ACHN (cell line): ENCODE results near the gene PDE4D.

Experiments
- DNase-seq: peaks from one replicate; pipeline ENCODE4 v3.0.0-alpha.2; 2015
- in situ Hi-C: cut with HindIII; loops from 2 replicates; pipeline ENCODE4 v1.10.0; 2017; ENCODE audit warnings: low sequenced_read_pairs, low pct_ligation_motif_present, low pct_unique_long_range_greater_than_20kb

Gene PDE4D

DNA sequence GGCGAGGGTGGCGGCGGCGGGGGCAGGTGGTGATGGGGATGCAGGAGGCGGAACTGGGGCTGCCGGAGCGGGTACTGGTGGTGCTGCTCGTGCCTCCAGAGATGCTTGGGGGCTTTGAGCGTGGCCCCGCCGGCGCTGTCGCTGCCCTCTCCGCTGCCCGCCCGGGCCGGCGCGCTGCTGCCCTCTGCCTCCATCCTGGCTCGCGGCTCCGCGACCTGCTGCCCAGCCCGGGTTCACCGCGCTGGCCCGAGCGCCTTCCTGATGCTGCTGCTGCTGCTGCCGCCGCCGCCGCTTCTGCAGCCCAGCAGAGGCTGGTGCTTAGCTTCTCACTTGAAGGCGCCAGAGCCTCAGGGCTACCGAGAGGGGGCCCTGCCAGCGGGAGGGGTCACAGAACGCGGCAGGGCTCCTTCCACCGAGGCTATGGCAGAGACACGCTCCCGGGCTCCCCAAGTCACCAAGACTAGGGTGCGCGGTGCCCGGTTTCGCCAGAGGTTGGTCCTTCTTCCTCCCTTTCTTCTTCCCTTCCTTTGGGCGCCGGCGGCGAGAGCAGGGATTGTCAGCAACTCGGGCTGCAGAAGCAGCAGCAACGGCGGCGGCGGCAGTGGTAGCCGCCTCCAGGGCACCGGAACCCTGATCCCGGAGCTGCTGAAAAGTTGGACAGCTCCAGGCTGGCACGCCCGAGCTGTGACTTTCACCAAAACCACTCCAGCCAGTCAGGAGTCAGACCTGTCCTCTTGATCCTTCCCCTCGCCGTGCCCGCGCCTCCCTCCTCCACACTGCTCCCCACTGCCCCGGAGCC, at the start of gene PDE4D:
Gene PDE4D (minus strand): TSS at position 298 of the 799 bp plus-strand sequence.
- peak; percentile 69 for DNase-seq
- in situ Hi-C loops: no loop called here

DNA sequence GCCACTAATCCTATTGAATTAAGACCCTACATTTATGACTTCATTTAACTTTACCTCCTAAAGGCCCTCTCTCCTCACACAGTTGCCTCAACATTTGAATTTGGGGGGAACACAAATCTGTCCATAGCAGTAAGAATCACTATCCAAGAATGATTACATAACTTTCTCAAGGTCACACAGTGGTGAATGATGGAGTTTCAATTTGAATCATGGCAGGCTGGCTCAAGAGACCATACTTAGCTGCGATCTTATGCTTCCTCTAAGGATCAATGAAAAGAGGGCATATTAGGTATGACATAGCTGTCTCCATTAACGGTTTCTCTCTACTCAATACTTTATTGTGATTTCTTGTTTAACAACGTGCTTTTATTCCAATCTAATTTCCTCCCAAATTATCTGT, 44.1 kb upstream of the PDE4D start:
- in situ Hi-C loops: no loop called here
- DNase-seq: no peak

DNA sequence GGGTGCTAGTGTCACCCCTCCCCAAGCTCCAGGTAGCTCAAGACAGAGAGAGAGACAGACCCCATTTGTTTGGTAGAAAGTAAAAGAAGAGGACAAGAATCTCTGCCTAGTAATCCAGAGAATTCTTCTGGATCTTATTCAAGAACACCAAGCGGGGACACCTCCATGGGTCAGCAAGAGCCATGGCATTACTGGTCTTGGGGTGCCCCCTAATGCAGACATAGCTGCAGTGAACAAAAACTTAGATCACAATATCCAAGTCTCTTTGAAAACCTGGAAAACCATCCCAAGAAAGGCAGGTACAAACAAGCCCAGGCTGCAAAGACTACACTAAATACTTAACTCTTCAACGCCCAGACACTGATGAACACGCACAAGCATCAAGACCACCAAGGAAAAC, 29.9 kb upstream of the PDE4D start:
- DNase-seq: peak; percentile 2
- in situ Hi-C loops: no loop called here

DNA sequence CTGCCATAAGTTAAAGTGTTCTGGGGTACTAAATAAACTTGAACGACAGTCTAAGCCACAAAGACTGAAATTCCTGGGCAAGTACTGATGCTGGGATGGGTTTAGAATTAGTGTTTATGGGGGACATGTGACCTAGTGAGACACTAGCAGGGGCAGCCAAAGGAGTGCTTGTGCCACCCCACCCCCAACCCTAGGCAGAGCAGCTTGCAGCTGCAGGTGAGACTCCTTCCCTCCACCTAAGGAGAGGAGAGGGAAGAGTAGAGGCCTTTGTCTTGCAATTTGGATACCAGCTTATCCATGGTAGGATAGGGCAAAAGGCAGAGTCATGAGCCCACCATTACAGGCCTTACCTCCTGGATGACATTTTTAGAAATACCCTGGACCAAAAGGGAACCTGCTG, 28.7 kb upstream of the PDE4D start:
- in situ Hi-C loops: no loop called here
- DNase-seq: no peak

DNA sequence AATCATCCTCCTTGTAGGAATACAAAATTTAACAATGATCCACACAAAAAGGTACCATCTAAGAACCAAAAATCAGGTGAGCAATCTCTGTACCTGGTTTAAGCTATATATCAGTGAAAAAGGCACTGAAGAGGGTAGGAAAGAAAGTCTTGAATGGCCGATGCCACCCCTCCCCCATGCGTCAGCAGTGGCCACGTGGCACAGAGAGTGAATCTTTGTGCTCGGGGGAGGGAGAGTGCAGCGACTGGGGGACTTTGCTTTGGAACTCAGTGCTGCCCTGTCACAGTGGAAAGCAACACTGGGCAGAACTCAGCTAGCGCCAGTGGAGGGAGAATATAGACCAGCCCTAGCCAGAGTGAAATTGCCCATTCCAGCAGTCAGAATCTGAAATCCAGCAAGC, 28.3 kb upstream of the PDE4D start:
- in situ Hi-C loops: no loop called here
- DNase-seq: no peak

DNA sequence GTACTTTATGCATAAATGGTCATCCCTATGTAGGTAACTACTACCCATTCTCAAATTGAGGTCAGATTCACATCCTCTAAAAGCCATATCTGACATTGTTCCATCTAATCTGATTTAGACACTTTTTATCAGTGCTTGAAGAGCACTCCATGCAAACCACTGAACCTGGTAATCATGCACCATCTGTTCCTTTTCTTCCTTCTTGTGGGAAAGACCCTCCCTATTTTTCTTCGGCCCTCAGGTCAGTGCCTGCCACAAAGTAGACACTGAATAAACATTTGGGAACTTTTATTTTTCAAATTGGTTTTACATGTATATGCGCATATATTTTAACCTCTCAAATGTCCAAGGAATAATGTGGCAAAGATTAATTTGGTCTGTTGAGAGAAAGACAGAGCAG, 26.0 kb upstream of the PDE4D start:
- in situ Hi-C loops: no loop called here
- no peak for DNase-seq

DNA sequence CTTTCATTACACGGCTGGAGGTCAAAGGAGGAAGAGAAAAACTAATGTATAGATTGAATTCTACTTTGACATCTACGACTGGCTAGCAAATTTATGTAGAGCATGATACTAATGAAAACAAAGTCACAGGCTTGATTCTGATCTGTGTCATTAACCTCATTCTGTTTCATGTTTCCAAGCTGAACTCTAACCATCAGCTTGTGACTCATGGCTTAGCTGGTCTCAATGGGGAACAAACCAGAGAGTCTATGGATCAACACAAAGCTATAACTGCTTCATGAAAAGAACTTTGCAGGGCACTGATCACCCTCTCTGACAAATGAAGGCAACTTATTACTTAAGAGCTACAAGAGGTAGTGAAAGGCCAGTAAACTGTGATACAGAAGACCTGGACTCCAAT, 23.6 kb upstream of the PDE4D start:
- in situ Hi-C loops: no loop called here
- DNase-seq: no peak

DNA sequence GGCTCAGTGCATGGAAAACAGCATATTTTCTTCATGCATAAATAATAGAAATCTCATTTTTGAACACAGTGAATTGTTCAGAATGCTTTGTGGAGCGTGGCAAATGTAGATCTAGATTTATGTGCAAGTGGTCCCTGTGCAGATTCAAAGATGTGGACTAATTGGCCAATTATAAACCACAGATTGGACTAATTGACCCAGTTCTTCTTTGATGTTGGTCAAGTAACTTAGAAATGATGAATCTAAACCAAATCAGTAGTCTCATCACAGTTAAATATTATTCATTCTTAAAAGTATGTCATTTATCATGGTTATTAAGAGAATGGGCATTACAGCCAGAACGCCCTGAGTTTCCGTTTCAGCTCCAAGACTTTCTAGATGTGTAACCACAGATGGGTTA, 11.7 kb upstream of the PDE4D start:
- no peak for DNase-seq
- in situ Hi-C loops: no loop called here

DNA sequence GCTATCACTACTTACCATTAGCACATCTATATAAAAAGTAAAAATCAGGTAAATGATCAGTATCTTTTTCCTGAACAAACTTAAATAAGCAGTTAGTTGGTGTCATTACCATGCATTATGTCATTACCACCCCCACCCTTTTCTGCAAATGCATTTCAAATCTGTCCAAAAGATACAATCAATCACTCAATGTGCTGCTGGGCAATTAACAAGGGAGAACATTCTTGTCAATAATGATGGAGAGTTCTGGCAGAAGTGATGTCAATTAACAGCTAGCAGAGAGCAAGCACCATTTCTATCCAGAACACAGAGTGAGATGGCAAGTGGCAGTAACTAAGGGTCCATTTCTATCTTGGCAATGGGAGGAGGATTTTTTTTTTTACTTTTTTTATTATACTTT, 3.5 kb upstream of the PDE4D start:
- DNase-seq: no peak

DNA sequence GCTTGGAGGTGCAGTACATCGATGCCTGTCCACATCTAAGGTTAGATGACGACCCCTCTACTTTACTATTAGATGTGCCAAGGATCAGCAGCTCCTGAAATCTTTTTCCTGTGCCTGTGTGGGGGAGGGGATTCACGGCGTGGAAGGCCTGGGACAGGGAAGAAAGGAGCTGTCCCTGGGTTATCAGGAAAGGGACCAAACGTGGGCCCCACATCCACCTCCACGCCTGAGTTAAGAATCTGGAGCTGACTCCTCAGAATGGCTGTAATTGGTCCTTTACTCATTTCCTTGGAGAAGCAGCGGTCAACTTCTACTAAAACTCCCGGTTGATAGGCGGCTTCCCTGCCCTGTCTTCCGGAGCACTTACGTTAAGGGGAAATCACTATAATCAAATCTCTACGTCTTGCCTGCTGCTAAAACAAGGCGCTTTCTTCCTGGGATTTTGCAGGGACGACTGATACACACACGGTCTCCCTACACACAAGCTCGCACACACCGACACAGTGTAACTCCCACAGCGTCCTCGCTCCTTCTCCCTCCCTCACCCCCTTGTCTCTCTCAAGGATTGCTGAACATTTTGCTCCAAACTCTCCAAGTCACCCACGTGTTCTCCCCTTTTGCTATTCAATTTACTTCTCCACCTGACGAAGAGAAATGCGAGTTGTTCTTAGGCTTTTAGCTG, 1.4 kb downstream of the PDE4D start:
- in situ Hi-C loops: no loop called here
- DNase-seq: no peak

More for the DNA sequence above, 3.5 kb upstream of the PDE4D start:
- in situ Hi-C loops: no loop called here

DNA sequence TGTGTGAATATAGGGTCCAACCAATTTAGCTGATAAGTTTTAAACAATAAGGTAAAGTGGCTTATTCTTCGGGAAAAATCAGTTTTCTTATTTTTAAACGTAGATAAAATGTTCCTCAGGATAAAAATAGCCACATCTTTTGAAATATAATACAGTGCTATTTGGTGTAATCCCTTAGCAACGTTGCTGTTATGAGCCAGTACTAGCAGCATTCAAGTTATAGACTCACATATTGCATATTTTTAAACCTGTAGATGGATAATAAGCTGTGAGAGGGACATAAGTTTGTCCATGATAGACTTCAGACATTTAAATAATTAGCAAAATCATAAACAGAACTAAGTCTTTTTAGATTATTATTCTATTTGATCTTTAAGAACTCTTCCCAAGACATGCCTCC, 6.3 kb downstream of the PDE4D start:
- DNase-seq: no peak
- in situ Hi-C loops: no loop called here

DNA sequence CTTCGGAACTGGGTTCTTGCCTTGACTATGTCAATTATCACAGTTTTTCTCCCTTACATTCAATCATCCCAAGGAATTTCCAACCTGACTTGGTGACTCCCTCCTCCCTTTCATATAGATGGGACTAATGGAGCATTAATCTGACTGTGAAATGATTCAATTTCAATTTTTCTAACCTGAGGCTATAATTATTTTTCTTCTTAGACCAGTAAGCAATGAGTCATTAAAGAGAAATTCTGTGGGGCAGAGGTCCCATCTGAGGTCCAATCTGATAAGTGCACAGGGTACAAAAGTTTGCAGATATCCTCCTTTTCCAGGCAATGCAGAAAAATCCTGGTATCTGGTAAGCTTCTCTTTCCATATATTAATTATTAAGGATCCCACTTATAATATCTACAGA, 18.9 kb downstream of the PDE4D start:
- in situ Hi-C loops: no loop called here
- no peak for DNase-seq

DNA sequence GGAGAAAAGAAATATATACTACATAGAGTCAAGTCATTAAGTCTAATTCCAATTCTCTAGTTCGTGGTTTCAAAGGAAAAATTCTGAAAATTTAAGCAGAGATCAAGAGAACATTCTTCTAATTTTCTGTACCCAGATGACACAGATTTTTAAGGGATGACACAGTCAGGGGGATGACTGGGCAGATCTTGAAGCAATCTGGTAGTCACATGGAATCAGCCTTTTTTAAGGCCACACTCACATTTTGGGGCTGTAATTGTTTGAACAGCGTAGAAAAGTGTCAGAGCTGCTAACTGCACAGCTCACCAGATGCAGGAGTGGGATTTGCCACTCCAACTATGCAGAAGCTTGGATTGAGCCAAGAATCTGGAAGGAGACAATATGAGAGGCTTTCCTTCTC, 20.4 kb downstream of the PDE4D start:
- DNase-seq: no peak
- in situ Hi-C loops: no loop called here

DNA sequence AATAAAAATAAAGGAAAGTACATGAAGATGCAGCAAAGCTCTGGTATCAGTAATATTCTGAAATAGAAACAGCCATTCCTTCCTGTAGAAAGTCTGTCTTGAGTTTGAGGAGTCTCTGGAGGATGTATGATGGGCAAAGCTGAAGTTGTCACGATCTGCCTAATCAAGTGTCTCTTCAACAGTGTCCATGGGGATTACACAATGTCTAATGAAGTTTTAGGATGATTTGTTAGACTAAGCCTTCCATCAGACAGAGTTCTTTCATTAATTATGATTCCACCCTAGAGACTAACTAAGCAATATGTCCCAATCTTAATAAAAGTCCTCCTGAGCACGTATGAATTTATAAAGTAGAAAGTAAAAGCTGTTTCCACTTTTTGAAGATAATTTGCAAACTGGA, 26.9 kb downstream of the PDE4D start:
- in situ Hi-C loops: no loop called here
- no peak for DNase-seq

DNA sequence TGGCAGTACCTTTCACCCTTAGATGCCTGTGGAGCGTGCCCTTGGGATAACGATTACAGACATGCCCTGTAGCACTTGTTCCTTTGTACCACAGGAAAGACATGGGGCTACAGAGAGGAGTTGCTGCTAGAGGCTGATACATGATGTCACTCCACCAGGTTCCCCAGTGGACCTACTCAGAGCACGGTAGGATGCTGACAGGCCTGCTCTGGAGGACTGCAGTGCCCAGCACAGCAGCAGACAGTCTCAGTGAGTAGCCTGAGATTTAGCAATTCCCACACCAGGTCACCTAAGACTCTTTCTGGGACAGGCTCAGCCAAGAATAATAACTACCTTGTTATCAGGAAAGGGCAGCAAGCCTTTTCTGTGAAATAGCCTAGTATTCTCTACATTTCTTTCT, 28.8 kb downstream of the PDE4D start:
- in situ Hi-C loops: no loop called here
- DNase-seq: no peak

DNA sequence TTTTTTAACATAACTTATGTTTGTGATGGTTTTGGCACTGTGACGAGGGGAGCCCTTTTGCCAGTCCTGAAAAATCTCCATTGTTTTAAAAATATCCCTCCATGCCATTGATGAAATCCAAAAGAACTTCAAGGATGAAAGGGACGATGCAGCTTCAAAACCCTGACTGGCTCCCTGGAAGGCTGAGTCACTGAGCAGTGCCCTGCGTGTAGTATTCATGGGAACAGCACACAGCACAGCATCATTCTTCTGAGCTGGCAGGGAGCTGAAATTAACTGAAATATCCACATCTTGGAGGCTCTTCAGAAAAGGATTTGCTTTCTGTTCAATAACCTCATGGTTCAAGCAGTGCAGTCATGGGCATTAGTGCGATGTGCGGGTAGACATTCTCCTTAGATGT, 29.7 kb downstream of the PDE4D start:
- in situ Hi-C loops: no loop called here
- no peak for DNase-seq

DNA sequence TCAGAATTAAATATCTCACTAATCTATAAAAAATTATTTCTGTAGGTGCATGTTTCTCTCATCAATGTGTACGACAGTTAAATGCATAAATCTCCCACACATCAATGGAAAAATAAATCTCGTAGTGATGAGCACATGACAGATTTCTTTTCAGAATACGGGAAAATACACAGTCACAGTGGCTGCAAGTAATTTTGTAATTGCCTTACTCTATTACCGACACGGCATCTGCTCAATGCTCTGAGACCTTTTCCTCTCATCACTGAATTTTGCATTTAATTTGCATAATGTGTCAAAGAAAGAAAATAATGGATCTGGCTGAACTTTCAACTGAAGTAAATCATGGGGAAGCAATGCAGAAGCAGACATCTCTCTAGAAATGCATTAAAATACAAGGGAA, 37.2 kb downstream of the PDE4D start:
- DNase-seq: no peak
- in situ Hi-C loops: no loop called here

DNA sequence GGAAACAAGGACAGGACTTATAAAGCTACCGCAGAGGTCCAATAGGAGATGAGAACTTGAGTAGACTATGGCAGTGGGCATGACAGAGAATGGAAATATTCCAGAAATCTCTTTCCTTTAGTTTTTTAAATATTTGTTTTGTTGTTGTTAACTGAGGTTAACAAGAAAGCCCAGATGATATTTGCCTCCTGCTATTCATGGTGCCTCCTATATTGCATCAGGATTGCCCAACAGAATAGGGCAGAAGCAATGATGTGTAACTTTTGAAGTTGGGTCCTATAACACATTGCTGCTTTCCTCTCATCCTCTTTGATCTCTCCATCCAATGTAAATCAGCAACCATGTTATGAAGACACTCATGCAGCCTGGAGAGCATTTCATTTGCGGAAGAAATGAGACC, 42.8 kb downstream of the PDE4D start:
- in situ Hi-C loops: no loop called here
- no peak for DNase-seq

DNA sequence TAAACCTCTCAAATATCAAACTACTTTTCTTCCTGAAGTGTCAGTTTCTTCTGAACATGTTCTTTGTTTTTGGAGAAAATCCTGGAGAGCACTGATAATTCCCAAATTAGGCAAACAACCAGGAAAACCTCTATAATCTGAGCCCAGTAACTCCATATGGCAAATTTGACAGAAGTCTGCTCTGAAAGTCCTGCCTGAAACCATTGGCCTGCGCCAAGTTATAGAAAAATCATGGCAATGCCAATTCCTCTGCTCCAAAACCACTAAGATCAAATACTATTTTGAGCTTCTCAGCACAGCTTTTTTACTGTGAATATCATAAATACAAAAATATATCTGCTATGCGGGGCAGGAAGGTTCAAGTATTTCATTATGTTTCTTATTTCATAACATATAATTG, 45.9 kb downstream of the PDE4D start:
- DNase-seq: no peak
- in situ Hi-C loops: no loop called here

DNA sequence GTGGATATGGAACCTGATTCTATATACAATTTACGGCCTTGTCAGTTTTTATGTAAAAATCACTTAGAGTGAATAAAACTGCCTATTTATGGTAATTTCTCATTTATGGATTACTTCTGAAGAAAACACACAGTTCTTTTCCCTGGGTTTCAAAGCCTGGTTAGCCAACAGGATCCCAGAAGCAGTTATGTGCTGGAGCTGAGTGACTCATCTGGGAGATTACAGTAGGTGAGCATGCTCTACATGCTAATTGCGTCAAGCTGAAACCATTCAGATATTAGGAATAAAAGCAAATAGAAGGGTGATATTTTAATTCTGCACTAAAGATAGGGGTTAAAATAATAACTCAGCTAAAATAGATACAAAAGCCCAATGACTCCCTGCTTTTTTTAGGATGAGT, 47.8 kb downstream of the PDE4D start:
- DNase-seq: no peak
- in situ Hi-C loops: no loop called here
